GM12878 (cell line): Measurements from ENCODE around the gene CIP2A. TPM values are rescaled to one million over a fixed set of nuclear protein-coding genes. Genes with fewer than 3 reads are reported as not detected.

Source experiments
- CBFB ChIP-seq: IDR thresholded peaks from 2 replicates; pipeline ENCODE4 v1.6.1; 2016; ENCODE audit warnings: antibody characterized with exemption, low read depth
- CHD4 ChIP-seq: fragments of 200-600 bp; sonication (generic); IDR thresholded peaks from 2 replicates; pipeline ENCODE4 v1.6.1; 2016; ENCODE audit warnings: mild to moderate bottlenecking
- CTCF ChIP-seq, 3 experiments: IDR thresholded peaks in 2 of 3; conservative IDR thresholded peaks in 1 of 3; 2 replicates each; pipeline ENCODE4 v1.5.1; 2011; ENCODE audit warnings: low read depth in 3 of 3, low read length in 3 of 3, mild to moderate bottlenecking in 3 of 3, control low read depth in 2 of 3, moderate library complexity in 2 of 3, inconsistent platforms in 1 of 3, mixed read lengths in 1 of 3; ENCODE audit not compliant: control insufficient read depth in 2 of 3, insufficient read depth in 1 of 3; ENCODE audit errors: extremely low read depth in 1 of 3
- E2F8 ChIP-seq: fragments of 450-650 bp; IDR thresholded peaks from 2 replicates; pipeline ENCODE4 v1.6.1; 2018; ENCODE audit warnings: mild to moderate bottlenecking, low read depth, moderate library complexity; ENCODE audit not compliant: partially characterized antibody
- HDAC2 ChIP-seq: fragments of 200-600 bp; sonication (generic); IDR thresholded peaks from 2 replicates; pipeline ENCODE4 v1.6.1; 2017
- NFYB ChIP-seq: IDR thresholded peaks from 2 replicates; pipeline ENCODE4 v1.6.1; 2011; ENCODE audit warnings: low read depth, mild to moderate bottlenecking, low read length, improper control_type of control experiment, moderate library complexity; ENCODE audit not compliant: insufficient read depth
- NR2C2 ChIP-seq: IDR thresholded peaks from 2 replicates; pipeline ENCODE4 v1.6.1; 2011; ENCODE audit warnings: borderline replicate concordance, low read depth; ENCODE audit not compliant: control insufficient read depth, insufficient read length
- STAT1 ChIP-seq: fragments of 450-650 bp; conservative IDR thresholded peaks from 2 replicates; pipeline ENCODE4 v1.6.1; 2014; ENCODE audit warnings: antibody characterized with exemption, mild to moderate bottlenecking
- ZNF687 ChIP-seq: fragments of 450-650 bp; IDR thresholded peaks from 2 replicates; pipeline ENCODE4 v1.6.1; 2017; ENCODE audit warnings: mild to moderate bottlenecking, moderate library complexity
- polyA plus RNA-seq, 11 experiments: library from polyadenylated mRNA; depleted of rRNA in 4 of 11; unstranded in 6 of 11; stranded (reverse) in 5 of 11; fragments of >200 nt; fragmentation: Nextera tagmentation in 4 of 11; fragmentation: Illumina TruSeq in 1 of 11; extraction: Ambion mirVana in 4 of 11; extraction: Trizol in 1 of 11; gene quantifications; 1 replicate in 1 of 11; 2 replicates in 10 of 11; pipeline versions ENCODE4 v1.2.1 to v1.2.3, GENCODE V29; 2011 to 2016; ENCODE audit warnings: inconsistent platforms in 2 of 11, missing spikeins in 2 of 11, low read depth in 1 of 11
- total RNA-seq, 4 experiments: library from RNA; depleted of rRNA in 3 of 4; stranded (reverse); fragments of >200 nt in 3 of 4; fragmentation: Illumina TruSeq in 1 of 4; extraction: Trizol in 1 of 4; gene quantifications; 2 replicates each; pipeline versions ENCODE4 v1.2.1 to v1.2.3, GENCODE V29; 2013 to 2021

CIP2A gene
- total and polyA plus RNA-seq, 10 of the 15 experiments (the other 5 are each of a cell fraction or from before 2014, with no cell fraction given): 12.5 to 29.7 (median 26.5) TPM

GRCh38 chr3:108516881-108517280 lies 72.4 kb downstream of the CIP2A start (continued):
- TF ChIP-seq ZNF687: no peak
- TF ChIP-seq STAT1: no peak
- TF ChIP-seq HDAC2: no peak
- no peak for TF ChIP-seq NR2C2
- no peak for TF ChIP-seq CTCF (IDR thresholded peaks at IDR 0.05 in 2 of 3, conservative IDR thresholded peaks at IDR 0.05 in 1 of 3; ENCODE audit: control insufficient read depth in 2 of 3, extremely low read depth in 1 of 3, insufficient read depth in 1 of 3, low read depth in 3 of 3, low read length in 3 of 3)
- no peak for TF ChIP-seq CBFB
- no peak for TF ChIP-seq NFYB
- no peak for TF ChIP-seq CHD4
- TF ChIP-seq E2F8: no peak
